Stomach (tissue), 4 donors: ENCODE results near the gene CPT1C.
"Not testable (repeated sequence)": the region's sequence is repeated elsewhere in the genome, so short reads cannot be mapped to it uniquely, and the experiment has no call there.

Experiments
- POLR2AphosphoS5 ChIP-seq, 3 donors: sonication (generic); formaldehyde crosslinking; IDR thresholded peaks; one replicate each; pipeline ENCODE4 v1.6.1; 2016; ENCODE audit warnings: antibody characterized with exemption in 3 of 3
- TF ChIP-seq, protein P1 (sequence below), 7 experiments: fragments of 450-650 bp in 4 of 7; fragments of 200-600 bp in 3 of 7; sonication (generic) in 3 of 7; IDR thresholded peaks; one replicate each; pipeline ENCODE4 v1.5.1; 2016 to 2019; ENCODE audit warnings: antibody characterized with exemption in 7 of 7, control low read depth in 2 of 7, mild to moderate bottlenecking in 1 of 7

DNA sequence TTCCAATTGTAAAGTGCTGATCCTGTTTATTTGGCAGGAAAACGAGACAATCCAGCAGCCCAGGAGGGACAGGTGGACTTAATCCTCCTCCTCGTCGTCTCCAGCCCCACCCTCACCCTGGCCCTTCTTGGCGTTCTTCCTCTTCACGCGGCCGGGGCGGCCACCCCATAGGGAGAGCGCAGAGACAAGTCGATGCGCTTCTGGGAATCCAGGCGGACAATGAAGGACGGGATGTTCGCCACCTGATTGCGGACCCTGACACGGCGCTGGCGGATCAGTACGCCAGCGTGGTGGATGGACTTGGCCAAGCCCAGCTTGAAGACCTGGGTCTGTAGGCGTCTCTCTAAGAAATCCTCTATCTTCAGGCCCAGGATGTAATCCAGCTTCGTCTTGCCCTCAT lies 28.5 kb downstream of the CPT1C start:
- TF ChIP-seq, protein P1, sequence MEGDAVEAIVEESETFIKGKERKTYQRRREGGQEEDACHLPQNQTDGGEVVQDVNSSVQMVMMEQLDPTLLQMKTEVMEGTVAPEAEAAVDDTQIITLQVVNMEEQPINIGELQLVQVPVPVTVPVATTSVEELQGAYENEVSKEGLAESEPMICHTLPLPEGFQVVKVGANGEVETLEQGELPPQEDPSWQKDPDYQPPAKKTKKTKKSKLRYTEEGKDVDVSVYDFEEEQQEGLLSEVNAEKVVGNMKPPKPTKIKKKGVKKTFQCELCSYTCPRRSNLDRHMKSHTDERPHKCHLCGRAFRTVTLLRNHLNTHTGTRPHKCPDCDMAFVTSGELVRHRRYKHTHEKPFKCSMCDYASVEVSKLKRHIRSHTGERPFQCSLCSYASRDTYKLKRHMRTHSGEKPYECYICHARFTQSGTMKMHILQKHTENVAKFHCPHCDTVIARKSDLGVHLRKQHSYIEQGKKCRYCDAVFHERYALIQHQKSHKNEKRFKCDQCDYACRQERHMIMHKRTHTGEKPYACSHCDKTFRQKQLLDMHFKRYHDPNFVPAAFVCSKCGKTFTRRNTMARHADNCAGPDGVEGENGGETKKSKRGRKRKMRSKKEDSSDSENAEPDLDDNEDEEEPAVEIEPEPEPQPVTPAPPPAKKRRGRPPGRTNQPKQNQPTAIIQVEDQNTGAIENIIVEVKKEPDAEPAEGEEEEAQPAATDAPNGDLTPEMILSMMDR (IDR thresholded peaks at IDR 0.05) = not testable (repeated sequence)
- TF ChIP-seq POLR2AphosphoS5 (IDR thresholded peaks at IDR 0.05) = not testable (repeated sequence)
